HepG2 (cell line): ENCODE data around the gene ERBB4. TPM values are rescaled to one million over a fixed set of nuclear protein-coding genes. Genes with fewer than 3 reads are reported as not detected.
"Not testable (repeated sequence)": the region's sequence is repeated elsewhere in the genome, so short reads cannot be mapped to it uniquely, and the experiment has no call there.

Experiments
- ATAC-seq: fragments of 200-7000 bp; cut with Tn5 transposase; 3 replicates; pipeline ENCODE4 v1.9.1; 2020; ENCODE audit warnings: mild to moderate bottlenecking, moderate library complexity
- BruUV-seq: library from RNA; stranded (reverse); fragments of 400-500 nt; replicated peaks from 2 replicates; lab custom pipeline; 2021; lab: Mats Ljungman, UMichigan
- CTCF ChIA-PET: fragments of 300-600 bp; formaldehyde crosslinking; extraction: SDS; loops from one replicate; lab custom pipeline; 2021; ENCODE audit warnings: low total read pairs, inconsistent platforms, low intra/inter-chr PET ratio; lab: Yijun Ruan, JAX
- POLR2A ChIA-PET: fragments of 350-600 bp; sonication (Branson Sonifier 250); formaldehyde crosslinking; loops from one replicate; lab custom pipeline; 2020; ENCODE audit warnings: antibody characterized with exemption, inconsistent platforms; lab: Yijun Ruan, JAX
- DNase-seq: peaks from one replicate; pipeline ENCODE4 v3.0.0-alpha.2; 2015; ENCODE audit warnings: low spot score
- FAIRE-seq: peaks from 3 replicates; lab custom pipeline; 2011; peaks lifted over from hg19 to GRCh38; lab: Jason Lieb, UNC
- H2AFZ ChIP-seq: one replicate; pipeline ENCODE4 v1.6.1; 2011; ENCODE audit warnings: low read length, inconsistent platforms
- H3K27ac ChIP-seq: fragments of 300-600 bp; 3 replicates; pipeline ENCODE4 v1.8.0; 2011; ENCODE audit warnings: mixed run types, mild to moderate bottlenecking, mixed read lengths, low read length, inconsistent platforms; ENCODE audit not compliant: insufficient read depth; ENCODE audit errors: extremely low read length
- H3K27me3 ChIP-seq, 2 experiments: fragments of 200-600 bp in 1 of 2; 2 replicates in 1 of 2; 3 replicates in 1 of 2; pipeline versions ENCODE4 v1.6.0 to v1.8.0; 2011; ENCODE audit warnings: low read length in 2 of 2, mild to moderate bottlenecking in 2 of 2, moderate library complexity in 2 of 2, inconsistent platforms in 1 of 2; ENCODE audit not compliant: insufficient read depth in 2 of 2, control insufficient read depth in 1 of 2
- H3K36me3 ChIP-seq, 2 experiments: fragments of 200-600 bp in 1 of 2; replicated peaks in 1 of 2; 2 replicates in 1 of 2; 3 replicates in 1 of 2; pipeline versions ENCODE4 v1.5.1 to v1.8.0; 2011; ENCODE audit warnings: low read length in 2 of 2, inconsistent platforms in 1 of 2; ENCODE audit not compliant: insufficient read depth in 2 of 2, control insufficient read depth in 1 of 2
- H3K4me1 ChIP-seq: 2 replicates; pipeline ENCODE4 v1.5.1; 2012; ENCODE audit warnings: low read length, inconsistent platforms; ENCODE audit not compliant: insufficient read depth
- H3K4me2 ChIP-seq: 2 replicates; pipeline ENCODE4 v1.6.0; 2011; ENCODE audit warnings: low read depth, low read length, inconsistent platforms
- H3K4me3 ChIP-seq, 3 experiments: fragments of 200-600 bp in 1 of 3; sonication (generic), shearing (Covaris generic) in 1 of 3; replicated peaks in 1 of 3; 2 replicates each; pipeline ENCODE4 v1.5.1; 2011 to 2016; ENCODE audit warnings: low read length in 3 of 3, inconsistent platforms in 2 of 3, low read depth in 2 of 3, mild to moderate bottlenecking in 2 of 3, control low read depth in 1 of 3, mixed read lengths in 1 of 3; ENCODE audit not compliant: insufficient read depth in 1 of 3
- H3K79me2 ChIP-seq: one replicate; pipeline ENCODE4 v1.6.1; 2011; ENCODE audit warnings: low read length, inconsistent platforms; ENCODE audit not compliant: insufficient read depth
- H3K9ac ChIP-seq: 2 replicates; pipeline ENCODE4 v1.6.0; 2011; ENCODE audit warnings: mild to moderate bottlenecking, low read depth, low read length, inconsistent platforms; ENCODE audit not compliant: insufficient read depth
- H3K9me3 ChIP-seq: 2 replicates; pipeline ENCODE4 v1.5.1; 2012; ENCODE audit warnings: mild to moderate bottlenecking, low read length
- H4K20me1 ChIP-seq: 2 replicates; pipeline ENCODE4 v1.6.0; 2011; ENCODE audit warnings: inconsistent platforms, mild to moderate bottlenecking, low read length, moderate library complexity; ENCODE audit not compliant: insufficient read depth
- SMC3 ChIP-seq: IDR thresholded peaks from 2 replicates; pipeline ENCODE4 v1.6.1; 2011; ENCODE audit warnings: low read length, improper control_type of control experiment
- STAG1 ChIP-seq: sonication (generic); formaldehyde crosslinking; IDR thresholded peaks from 2 replicates; pipeline ENCODE4 v1.4.0; 2020; ENCODE audit warnings: missing genetic modification reagents
- ZNF12 ChIP-seq: sonication (generic); formaldehyde crosslinking; IDR thresholded peaks from 2 replicates; pipeline ENCODE4 v1.5.0; 2020; ENCODE audit warnings: missing genetic modification reagents
- ZNF850 ChIP-seq: sonication (generic); formaldehyde crosslinking; conservative IDR thresholded peaks from 2 replicates; pipeline ENCODE4 v1.9.0; 2021; ENCODE audit warnings: mild to moderate bottlenecking, missing genetic modification reagents
- WGBS: methylation state at CpG from one replicate; pipeline ENCODE4 v1.1.6; 2017; ENCODE audit warnings: low lambda C conversion rate; 5-methylcytosine and 5-hydroxymethylcytosine counted together
- in situ Hi-C: cut with HindIII; loops from 2 replicates; pipeline ENCODE4 v1.10.0; 2017; ENCODE audit warnings: low pct_unique_long_range_greater_than_20kb; ENCODE audit not compliant: extremely low pct_ligation_motif_present
- intact Hi-C: fragments of 100-400 bp; cut with micrococcal nuclease; formaldehyde crosslinking; loops from one replicate; pipeline ENCODE4 v1.10.0; 2022; ENCODE audit not compliant: unreplicated experiment
- polyA plus RNA-seq, 8 experiments: library from polyadenylated mRNA; depleted of rRNA in 3 of 8; stranded (reverse) in 7 of 8; unstranded in 1 of 8; fragments of >200 nt; fragmentation: Illumina TruSeq in 4 of 8; extraction: Trizol in 4 of 8; gene quantifications; 2 replicates each; pipeline versions ENCODE4 v1.2.1 to v1.2.3, GENCODE V29; 2011 to 2016; ENCODE audit warnings: low read depth in 4 of 8, missing spikeins in 1 of 8, mixed read lengths in 1 of 8; ENCODE audit not compliant: insufficient read depth in 1 of 8
- total RNA-seq, 5 experiments: library from RNA; depleted of rRNA; stranded (reverse); fragments of >200 nt; fragmentation: Illumina TruSeq; extraction: Trizol; gene quantifications; 2 replicates each; pipeline ENCODE4 v1.2.3, GENCODE V29; 2016; ENCODE audit warnings: low read depth in 1 of 5
- TF ChIP-seq, protein P1 (sequence below): sonication (generic); formaldehyde crosslinking; IDR thresholded peaks from 2 replicates; pipeline ENCODE4 v1.5.0; 2020; ENCODE audit warnings: mild to moderate bottlenecking, missing genetic modification reagents, moderate library complexity

ERBB4 gene
- total and polyA plus RNA-seq, 2 of the 13 experiments (the other 11 are each of a cell fraction or from before 2014, with no cell fraction given) = not detected

DNA sequence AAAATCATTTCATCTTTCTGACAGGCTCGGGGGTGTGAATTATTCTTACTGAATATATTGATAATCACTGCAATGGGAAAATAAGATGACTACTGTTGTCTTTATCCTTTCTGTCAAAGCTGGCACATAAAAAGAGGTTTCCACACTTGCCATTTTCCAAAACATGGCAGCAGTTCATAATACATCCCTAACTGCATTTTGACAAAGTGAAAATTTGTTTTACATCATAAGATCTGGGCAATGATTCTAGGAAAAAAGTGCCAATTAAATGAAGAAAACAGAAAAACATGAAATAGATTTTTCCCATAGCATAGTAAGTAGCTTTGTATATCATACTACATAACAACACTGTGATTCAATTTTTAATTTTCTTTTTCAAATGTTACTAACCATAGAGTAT, 65.4 kb downstream of the ERBB4 start:
- intact Hi-C loops = no loop called here
- 0% methylated on average over 1 of the region's 1 CpG for WGBS
- H3K79me2 ChIP-seq = no peaks in the 10 kb centered on the region
- no peaks in the 10 kb centered on the region for H3K27me3 ChIP-seq
- POLR2A ChIA-PET = no interaction called here
- no peaks in the 10 kb centered on the region for H4K20me1 ChIP-seq
- FAIRE-seq = no peak
- H3K9ac ChIP-seq = no peak overlapping the region
- no peak overlapping the region for H3K27ac ChIP-seq
- H3K4me2 ChIP-seq = no peak overlapping the region
- no peaks in the 10 kb centered on the region for H3K4me1 ChIP-seq
- ATAC-seq = no peak
- no peaks in the 10 kb centered on the region for H3K9me3 ChIP-seq
- in situ Hi-C loops = no loop called here
- H2AFZ ChIP-seq = no peak overlapping the region
- no peaks in the 10 kb centered on the region for H3K36me3 ChIP-seq
- TF ChIP-seq ZNF850 (no peak), ZNF12 (CRISPR knock-in tag) (no peak)
- BruUV-seq = no TSS peak
- CTCF ChIA-PET = no interaction called here
- H3K4me3 ChIP-seq = no peak overlapping the region
- DNase-seq = no peak

DNA sequence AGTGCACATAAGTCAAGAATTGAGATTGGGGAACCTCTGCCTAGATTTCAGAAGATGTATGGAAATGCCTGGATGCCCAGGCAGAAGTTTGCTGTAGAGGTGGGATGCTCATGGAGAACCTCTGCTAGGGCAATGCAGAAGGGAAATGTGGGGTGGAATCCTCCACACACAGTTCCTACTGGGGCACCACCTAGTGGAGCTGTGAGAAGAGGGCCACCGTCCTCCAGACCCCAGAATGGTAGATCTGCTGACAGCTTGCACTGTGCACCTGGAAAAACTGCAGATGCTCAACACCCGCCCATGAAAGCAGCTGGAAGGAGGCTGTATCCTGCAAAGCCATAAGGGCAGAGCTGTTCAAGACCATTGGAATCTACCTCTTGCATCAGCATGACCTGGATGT, 71.1 kb downstream of the ERBB4 start:
- H2AFZ ChIP-seq, H3K36me3 ChIP-seq, H3K79me2 ChIP-seq, H3K27ac ChIP-seq, H4K20me1 ChIP-seq, CTCF ChIA-PET, H3K4me3 ChIP-seq, H3K9ac ChIP-seq, H3K27me3 ChIP-seq, BruUV-seq, POLR2A ChIA-PET, FAIRE-seq, H3K4me1 ChIP-seq, in situ Hi-C loops, H3K4me2 ChIP-seq, H3K9me3 ChIP-seq: not testable (repeated sequence)
- ATAC-seq (peak; percentile 53), DNase-seq (peak; percentile 9)
- intact Hi-C loops = loop anchor here (1.0 to 5.0 kb wide), 4 partner anchors 65 to 722 kb away; no protein-coding TSS in a partner anchor
- WGBS = 17% methylated on average over 2 of the region's 2 CpGs
- TF ChIP-seq, protein P1, sequence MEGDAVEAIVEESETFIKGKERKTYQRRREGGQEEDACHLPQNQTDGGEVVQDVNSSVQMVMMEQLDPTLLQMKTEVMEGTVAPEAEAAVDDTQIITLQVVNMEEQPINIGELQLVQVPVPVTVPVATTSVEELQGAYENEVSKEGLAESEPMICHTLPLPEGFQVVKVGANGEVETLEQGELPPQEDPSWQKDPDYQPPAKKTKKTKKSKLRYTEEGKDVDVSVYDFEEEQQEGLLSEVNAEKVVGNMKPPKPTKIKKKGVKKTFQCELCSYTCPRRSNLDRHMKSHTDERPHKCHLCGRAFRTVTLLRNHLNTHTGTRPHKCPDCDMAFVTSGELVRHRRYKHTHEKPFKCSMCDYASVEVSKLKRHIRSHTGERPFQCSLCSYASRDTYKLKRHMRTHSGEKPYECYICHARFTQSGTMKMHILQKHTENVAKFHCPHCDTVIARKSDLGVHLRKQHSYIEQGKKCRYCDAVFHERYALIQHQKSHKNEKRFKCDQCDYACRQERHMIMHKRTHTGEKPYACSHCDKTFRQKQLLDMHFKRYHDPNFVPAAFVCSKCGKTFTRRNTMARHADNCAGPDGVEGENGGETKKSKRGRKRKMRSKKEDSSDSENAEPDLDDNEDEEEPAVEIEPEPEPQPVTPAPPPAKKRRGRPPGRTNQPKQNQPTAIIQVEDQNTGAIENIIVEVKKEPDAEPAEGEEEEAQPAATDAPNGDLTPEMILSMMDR (CRISPR knock-in tag) = peak; percentile 60
- TF ChIP-seq STAG1 (CRISPR knock-in tag) (peak; percentile 58), SMC3 (peak; percentile 36)
